ENCODE measurements around the gene BRIP1.

The BRIP1 gene

GRCh38 chr17:61657338-61657737 lies 206.0 kb downstream of the BRIP1 start:
- H3K4me3 ChIP-seq (replicated peaks; ENCODE audit: low read depth, low read length), result no peak overlapping the region
- no peak for DNase-seq (ENCODE audit: extremely low read depth, insufficient read length)
- H3K36me3 ChIP-seq (ENCODE audit: control insufficient read depth, insufficient read depth, low read length), result no peaks in the 10 kb centered on the region
- TF ChIP-seq, protein P1, sequence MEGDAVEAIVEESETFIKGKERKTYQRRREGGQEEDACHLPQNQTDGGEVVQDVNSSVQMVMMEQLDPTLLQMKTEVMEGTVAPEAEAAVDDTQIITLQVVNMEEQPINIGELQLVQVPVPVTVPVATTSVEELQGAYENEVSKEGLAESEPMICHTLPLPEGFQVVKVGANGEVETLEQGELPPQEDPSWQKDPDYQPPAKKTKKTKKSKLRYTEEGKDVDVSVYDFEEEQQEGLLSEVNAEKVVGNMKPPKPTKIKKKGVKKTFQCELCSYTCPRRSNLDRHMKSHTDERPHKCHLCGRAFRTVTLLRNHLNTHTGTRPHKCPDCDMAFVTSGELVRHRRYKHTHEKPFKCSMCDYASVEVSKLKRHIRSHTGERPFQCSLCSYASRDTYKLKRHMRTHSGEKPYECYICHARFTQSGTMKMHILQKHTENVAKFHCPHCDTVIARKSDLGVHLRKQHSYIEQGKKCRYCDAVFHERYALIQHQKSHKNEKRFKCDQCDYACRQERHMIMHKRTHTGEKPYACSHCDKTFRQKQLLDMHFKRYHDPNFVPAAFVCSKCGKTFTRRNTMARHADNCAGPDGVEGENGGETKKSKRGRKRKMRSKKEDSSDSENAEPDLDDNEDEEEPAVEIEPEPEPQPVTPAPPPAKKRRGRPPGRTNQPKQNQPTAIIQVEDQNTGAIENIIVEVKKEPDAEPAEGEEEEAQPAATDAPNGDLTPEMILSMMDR (IDR thresholded peaks at IDR 0.05; ENCODE audit: insufficient read depth, low read length, poor library complexity, severe bottlenecking), result no peak
- no peaks in the 10 kb centered on the region for H3K27me3 ChIP-seq (replicated peaks; ENCODE audit: control insufficient read depth, insufficient read depth, low read length)

DNA sequence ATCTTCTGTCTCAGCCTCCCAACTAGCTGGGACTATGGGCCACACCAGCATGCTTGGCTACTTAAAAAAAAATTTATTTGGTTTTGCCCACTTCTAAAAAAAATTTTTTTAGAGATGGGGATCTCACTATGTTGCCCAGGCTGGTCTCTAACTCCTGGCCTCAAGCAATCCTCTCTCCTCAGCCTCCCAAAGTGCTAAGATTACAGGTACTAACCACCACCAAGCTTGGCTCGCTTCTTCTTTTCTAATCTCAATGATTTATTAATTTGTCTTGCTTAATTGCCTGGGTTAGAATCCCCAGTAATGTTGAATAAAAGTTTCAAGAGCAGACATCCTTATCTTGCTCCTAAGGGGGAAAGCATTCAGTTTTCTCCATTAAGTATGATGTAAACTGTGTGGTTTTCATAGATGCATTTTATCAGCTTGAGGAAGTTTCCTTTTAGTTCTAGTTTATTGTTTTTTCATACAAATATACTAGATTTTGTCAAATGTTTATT lies 206.6 kb downstream of the BRIP1 start:
- Histone ChIP-seq H3K36me3 (ENCODE audit: control insufficient read depth, insufficient read depth, low read length) (no peaks in the 10 kb centered on the region), H3K4me3 (replicated peaks; ENCODE audit: low read depth, low read length) (no peak overlapping the region), H3K27me3 (replicated peaks; ENCODE audit: control insufficient read depth, insufficient read depth, low read length) (no peaks in the 10 kb centered on the region)
- DNase-seq (ENCODE audit: extremely low read depth, insufficient read length), result no peak
- TF ChIP-seq, protein P1 (IDR thresholded peaks at IDR 0.05; ENCODE audit: insufficient read depth, low read length, poor library complexity, severe bottlenecking), result no peak

DNA sequence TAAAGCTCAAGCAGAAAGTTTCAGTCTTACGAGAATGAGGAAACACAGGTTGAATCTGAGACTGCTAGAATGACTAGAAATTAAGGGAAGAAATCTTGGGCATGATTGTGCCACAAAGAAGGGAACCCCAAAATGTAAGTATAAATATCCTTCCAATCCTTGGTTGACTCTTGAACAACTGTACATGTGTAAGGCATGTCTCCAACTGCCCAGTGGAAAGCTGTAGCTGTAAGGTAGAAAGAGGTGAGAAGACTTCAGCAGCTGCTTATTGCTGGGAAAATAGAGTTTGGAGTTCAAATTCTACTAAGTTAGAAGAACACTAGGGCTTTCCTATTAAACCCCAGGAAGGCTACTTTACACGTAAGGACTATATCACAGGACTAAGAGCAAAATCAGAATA lies 212.6 kb downstream of the BRIP1 start:
- no peak overlapping the region for H3K4me3 ChIP-seq (replicated peaks; ENCODE audit: low read depth, low read length)
- TF ChIP-seq, protein P1 (IDR thresholded peaks at IDR 0.05; ENCODE audit: insufficient read depth, low read length, poor library complexity, severe bottlenecking), result no peak
- no peaks in the 10 kb centered on the region for H3K36me3 ChIP-seq (ENCODE audit: control insufficient read depth, insufficient read depth, low read length)
- no peaks in the 10 kb centered on the region for H3K27me3 ChIP-seq (replicated peaks; ENCODE audit: control insufficient read depth, insufficient read depth, low read length)
- DNase-seq (ENCODE audit: extremely low read depth, insufficient read length), result no peak

GRCh38 chr17:61648587-61648986 lies 214.7 kb downstream of the BRIP1 start:
- H3K36me3 ChIP-seq (ENCODE audit: control insufficient read depth, insufficient read depth, low read length), result no peaks in the 10 kb centered on the region
- no peak for DNase-seq (ENCODE audit: extremely low read depth, insufficient read length)
- H3K4me3 ChIP-seq (replicated peaks; ENCODE audit: low read depth, low read length), result no peak overlapping the region
- TF ChIP-seq, protein P1 (IDR thresholded peaks at IDR 0.05; ENCODE audit: insufficient read depth, low read length, poor library complexity, severe bottlenecking), result no peak
- no peaks in the 10 kb centered on the region for H3K27me3 ChIP-seq (replicated peaks; ENCODE audit: control insufficient read depth, insufficient read depth, low read length)

- no peaks in the 10 kb centered on the region for H3K36me3 ChIP-seq (ENCODE audit: control insufficient read depth, insufficient read depth, low read length)
- DNase-seq (ENCODE audit: extremely low read depth, insufficient read length), result no peak
- TF ChIP-seq, protein P1 (IDR thresholded peaks at IDR 0.05; ENCODE audit: insufficient read depth, low read length, poor library complexity, severe bottlenecking), result no peak
- no peak overlapping the region for H3K4me3 ChIP-seq (replicated peaks; ENCODE audit: low read depth, low read length)
- no peaks in the 10 kb centered on the region for H3K27me3 ChIP-seq (replicated peaks; ENCODE audit: control insufficient read depth, insufficient read depth, low read length)
Observed at GRCh38 chr17:61647047-61647446, 216.3 kb downstream of the BRIP1 start.

GRCh38 chr17:61646482-61646881 lies 216.8 kb downstream of the BRIP1 start:
- TF ChIP-seq, protein P1 (IDR thresholded peaks at IDR 0.05; ENCODE audit: insufficient read depth, low read length, poor library complexity, severe bottlenecking), result no peak
- Histone ChIP-seq H3K36me3 (ENCODE audit: control insufficient read depth, insufficient read depth, low read length) (no peaks in the 10 kb centered on the region), H3K4me3 (replicated peaks; ENCODE audit: low read depth, low read length) (no peak overlapping the region), H3K27me3 (replicated peaks; ENCODE audit: control insufficient read depth, insufficient read depth, low read length) (no peaks in the 10 kb centered on the region)
- DNase-seq (ENCODE audit: extremely low read depth, insufficient read length), result no peak

Measured in GM06990 (cell line).